ENCODE data around the gene PRR29.
"Not testable (repeated sequence)": the region's sequence is repeated elsewhere in the genome, so short reads cannot be mapped to it uniquely, and the experiment has no call there.

Gene PRR29

GRCh38 chr17:63975541-63976092 is 22.5 kb upstream of the PRR29 start:
- no peak for DNase-seq

DNA sequence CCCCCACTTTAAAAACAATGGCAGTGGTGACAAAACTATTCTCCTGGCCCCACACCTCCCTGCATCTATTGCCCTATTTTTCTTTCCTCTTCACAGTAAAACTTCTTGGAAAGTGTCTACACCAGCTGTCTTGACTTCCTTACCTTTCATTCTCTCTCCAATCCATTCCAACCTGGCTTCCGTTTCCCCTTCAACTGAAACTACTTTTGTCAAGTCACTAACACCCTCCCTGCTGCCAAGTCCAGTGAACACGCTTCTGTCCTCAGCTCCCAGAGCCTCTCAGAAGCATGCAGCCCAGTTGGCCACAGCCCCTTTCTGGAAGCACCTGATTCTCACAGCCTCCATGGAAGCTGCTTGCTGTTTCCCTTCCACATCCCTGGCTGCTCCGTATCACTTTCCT is 21.4 kb upstream of the PRR29 start:
- DNase-seq = no peak

DNA sequence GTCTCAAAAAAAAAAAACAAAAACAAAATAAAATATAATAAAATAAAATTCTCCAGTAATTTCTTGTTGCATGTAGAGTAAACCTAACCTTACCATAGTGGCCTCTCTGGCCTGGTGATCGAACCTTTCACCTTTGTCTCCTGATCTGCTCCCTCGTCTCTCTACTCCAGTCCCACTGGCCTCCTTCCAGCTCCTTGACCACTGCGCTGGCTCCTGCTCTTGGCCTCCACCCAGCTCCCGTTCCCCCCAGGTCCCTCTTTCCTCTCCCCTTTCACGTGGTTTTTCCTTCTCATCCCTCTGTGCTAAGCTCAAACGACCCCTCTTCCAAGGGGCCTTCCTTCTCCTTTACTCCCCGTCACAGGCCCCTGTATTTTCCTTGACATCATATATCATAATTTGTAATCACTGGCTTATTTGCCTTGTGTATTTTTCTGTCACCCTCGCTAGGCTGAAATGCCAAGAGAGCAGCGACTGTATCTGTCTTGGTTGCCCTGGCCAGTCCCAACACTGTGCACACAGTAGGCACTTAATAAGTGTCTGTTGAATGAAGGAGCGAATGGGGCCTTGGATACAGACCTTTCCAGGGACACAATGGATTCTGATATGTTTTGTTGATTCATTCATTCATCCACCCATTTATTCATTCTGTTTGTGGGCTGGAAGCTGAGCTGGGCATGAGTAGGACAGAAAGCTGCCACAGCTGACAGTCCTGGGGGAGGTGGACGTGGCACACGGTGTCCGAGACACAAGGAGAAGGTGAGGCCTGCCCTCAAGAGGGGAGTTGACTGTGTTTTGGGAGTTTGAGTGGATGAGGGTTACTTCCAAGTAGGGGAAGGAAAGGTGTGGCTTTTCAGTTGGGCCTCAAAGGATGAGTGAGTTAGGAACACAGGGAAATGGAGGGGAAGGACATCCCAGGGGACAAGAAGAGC is 19.6 kb upstream of the PRR29 start:
- DNase-seq = no peak

DNA sequence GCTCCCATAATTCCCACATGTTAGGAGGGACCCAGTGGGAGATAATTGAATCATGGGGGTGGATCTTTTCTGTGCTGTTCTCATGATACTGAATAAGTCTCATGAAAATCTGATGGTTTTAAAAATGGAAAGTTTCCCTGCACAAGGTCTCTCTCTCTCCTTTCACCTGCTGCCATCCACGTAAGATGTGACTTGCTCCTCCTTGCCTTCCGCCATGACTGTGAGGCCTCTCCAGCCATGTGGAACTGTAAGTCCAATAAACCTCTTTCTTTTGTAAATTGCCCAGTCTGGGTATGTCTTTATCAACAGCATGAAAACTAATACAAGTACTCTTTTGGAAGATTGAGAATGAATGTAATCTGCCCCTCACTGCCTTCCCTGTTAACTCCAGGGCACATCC is 15.5 kb upstream of the PRR29 start:
- not testable (repeated sequence) for DNase-seq

DNA sequence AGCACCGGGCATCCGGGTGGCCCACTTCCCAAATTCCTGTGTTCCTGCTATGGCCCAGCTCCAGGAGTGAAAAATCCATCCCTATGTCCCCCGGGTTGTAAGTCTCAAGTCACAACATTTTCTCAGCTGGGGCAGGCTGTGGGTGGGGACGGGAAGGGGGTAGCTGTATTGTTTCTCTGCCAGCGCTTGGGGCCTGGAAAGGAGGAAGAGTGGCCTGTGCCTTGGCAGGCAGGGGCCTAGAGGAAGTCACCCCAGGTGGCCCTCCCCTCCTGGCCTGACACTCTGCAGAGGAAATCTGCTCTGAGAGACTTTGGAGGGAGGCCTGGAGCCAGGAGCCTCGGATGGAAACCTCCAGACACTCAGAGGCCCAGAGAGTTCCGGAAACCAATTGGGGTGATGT is 14.8 kb upstream of the PRR29 start:
- DNase-seq = no peak

DNA sequence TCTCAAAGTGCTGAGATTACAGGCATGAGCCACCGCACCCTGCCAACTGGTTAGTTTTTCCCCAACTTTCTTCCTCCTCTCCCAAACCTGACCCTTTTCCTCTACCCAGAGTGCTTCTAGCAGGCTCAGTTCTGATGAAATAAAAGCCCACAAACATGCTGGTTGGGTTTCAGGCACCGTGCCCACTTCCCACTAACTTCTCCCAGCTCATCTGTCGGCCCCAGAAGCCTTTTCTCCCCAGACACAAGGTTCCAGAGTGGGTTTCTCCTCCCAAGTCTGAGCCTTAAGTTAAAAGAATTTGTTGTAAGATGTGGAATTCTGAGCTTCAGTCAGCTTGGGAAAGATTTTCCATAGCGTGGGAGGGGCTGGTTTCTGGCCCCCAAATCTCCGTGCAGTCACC is 13.9 kb upstream of the PRR29 start:
- DNase-seq = no peak

DNA sequence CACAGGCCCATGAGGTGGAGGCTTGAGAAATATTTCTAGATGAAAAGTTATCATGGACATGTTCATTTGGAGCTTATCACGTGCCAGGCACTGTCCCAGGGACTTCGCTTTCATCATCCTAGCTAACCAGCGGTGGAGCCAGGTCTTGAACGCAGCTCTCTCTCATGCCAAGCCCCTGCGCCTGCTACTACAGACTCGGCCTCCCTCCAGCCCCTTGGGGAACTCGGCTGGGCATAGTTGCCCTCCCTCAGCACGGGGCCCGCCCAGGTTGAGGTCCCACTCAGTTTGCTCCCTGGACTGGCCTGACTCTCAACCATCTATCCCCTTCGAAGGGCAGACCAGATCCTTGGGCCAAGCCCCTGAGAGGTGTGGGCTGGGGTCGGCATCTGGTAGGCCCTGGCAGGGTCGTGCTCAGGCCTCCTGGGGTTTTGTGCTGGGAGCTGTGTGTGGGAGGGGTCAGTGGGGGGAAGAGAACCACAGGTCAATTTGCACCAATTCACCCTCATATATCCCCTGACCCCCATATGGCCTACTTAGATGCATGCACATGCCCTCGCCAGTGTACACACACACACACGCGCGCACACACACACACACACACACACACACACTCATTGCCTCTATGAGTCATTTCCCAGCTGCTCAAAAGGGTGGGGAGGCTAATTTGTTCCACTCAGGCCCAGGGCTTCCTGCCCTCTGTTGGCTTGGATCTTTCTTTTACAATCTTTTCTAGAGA is 13.3 kb upstream of the PRR29 start:
- peak; percentile 52 for DNase-seq

- DNase-seq = no peak
These were observed 12.6 kb upstream of the PRR29 start for GRCh38 chr17:63985387-63986140.

- DNase-seq = no peak
These were observed 11.3 kb upstream of the PRR29 start for GRCh38 chr17:63986821-63987220.

GRCh38 chr17:63987221-63988126 is 10.7 kb upstream of the PRR29 start:
- DNase-seq = no peak

GRCh38 chr17:63988127-63988478 is 10.0 kb upstream of the PRR29 start:
- DNase-seq = no peak

DNA sequence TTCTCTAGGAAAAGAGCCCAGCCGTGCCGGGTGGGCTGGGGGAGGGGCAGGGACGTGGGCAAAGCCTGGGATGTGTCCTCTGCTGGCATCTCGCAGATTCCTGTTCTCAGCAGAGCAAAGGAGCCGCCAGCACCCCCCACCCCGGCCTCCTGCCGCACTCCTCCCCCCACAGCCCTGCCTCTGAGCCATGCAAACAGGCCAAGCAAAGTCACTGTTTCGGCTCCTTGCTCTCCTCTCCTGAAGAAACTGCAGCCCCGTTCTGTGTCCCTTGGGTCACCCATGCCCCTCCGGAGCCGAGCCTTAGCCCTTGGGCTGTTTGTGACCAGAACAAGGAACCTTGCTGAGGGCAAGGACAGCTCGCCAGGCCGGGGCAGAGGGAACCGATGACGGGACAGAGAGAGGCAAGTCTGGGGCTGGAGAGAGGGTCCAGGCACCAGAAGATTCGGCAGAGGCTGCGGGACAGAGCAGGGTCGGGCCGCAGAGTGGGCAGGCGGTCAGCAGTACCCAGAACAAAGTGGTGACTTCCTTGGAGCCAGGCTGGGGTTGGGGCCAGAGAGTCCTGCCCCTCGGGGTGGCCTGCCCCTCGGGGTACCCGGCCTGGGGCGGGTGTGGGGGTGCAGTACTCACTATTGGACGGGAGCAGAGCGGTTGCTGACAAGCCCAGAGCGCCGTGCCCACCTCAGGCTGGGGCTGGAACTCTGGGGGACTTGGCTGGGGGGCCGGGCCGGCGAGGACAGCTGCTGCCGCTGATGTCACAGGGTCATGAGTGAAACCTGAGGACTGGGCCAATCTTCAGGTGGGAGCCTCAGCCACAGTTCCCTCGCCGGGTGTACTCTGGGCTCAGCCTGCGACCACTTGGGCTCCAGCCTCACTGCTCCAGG is 9.2 kb upstream of the PRR29 start:
- DNase-seq = no peak

- DNase-seq = no peak
These were observed 8.4 kb upstream of the PRR29 start for GRCh38 chr17:63989622-63990345.

GRCh38 chr17:63991611-63992010 is 6.5 kb upstream of the PRR29 start:
- DNase-seq = no peak

DNA sequence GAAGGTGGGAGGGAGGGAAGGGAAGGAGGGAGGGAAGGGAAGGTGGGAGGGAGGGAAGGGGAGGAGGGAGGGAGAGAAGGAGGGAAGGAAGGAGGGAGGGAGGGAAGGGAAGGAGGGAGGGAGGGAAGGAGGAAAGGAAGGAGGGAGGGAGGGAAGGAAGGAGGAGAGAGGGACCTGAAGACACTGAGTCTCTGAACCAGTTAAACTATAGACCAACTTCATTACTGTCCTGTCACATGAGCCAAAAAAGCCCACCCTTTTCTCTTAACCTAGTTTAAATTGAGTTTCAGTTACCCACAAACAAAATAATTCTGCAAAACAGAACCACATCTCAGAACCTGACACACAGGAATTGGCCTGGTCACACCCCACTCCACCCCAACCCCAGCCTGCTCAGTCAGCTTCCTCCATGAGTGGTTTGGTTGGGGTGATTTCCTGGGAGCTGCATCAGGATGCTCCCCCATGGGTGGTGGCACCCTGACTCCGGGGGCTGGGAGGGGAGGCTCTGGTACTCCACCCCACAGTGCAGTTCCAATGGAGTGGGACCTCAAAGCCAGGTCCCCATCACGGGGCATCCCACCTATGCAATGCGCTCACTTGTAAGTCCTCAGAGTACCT is 4.7 kb upstream of the PRR29 start:
- no peak for DNase-seq

GRCh38 chr17:63995626-63996025 is 2.5 kb upstream of the PRR29 start:
- DNase-seq = no peak

DNA sequence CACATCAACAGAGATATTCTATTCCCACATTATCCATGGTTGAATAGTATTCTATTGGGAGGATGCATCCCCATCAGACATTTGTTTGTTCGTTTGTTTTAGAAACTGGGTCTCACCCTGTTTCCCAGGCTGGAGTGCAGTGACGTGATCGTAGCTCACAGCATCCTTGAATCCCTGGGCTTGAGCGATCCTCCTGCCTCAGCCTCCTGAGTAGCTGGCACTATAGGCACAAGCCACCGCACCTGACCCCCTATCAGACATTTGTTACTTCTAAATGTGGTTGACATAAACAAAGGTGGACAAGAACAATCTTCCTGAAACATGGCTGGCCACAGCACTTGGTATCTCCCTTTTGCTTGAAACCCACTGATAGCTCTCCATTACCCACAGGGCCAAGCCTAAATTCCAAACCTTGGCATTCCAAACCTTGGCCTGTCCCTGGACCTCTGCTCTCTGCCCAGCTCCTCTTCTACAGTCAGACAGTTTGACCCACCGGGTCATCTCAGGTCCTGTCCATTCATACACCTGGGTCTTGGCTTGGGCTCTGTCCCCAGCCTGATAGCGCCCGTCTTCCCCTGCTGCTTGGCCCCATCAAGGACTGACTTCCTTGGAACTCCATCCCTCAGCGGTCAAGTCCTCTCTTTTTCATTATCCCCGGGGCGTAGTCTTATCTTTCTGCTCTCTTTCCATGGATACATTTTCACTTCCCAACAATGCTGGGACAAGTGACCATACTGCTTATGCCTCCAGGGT is 1.5 kb upstream of the PRR29 start:
- no peak for DNase-seq

DNA sequence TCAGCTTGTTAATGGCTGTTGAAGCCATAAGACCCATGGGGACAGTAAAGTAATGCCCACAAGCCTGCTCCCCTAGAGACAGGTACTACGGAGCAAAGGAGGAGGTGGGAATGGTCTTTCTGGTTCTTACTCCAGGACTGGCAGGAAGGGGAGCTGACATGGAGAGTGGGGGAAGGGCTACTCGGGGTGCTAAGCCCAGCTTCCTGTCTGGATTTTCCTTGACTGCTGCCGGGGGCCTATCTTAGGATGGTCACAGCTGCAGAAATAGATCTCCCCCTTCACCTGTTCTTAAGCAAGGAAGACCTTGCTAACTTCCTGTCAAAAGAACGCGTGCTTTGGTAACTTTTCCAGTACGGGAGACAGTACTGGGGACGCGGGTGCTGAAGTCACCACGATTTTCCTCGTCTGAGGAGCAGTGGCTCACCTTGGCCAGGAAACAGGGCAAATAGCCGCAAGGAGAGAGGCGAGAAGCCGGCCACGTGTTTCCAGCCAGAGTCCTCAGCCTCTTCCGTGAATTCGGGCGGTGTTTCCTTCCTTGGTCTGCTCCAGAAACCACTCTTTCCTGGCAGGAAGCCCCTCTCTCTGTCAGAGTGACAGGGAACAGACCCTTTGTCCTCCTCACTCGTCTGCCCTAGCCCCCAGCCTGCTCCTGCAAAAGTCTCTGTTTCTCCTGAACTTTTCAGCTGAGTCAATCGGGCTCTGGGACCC is 656 bp upstream of the PRR29 start:
- DNase-seq = no peak

Data from activated naive CD4-positive, alpha-beta T cell treated with anti-CD3 and anti-CD28 coated beads, Interleukin-2, amount 50 U/mL, for 16 hours (primary cell).